ENCODE data around the gene SEMA3F.

DNA sequence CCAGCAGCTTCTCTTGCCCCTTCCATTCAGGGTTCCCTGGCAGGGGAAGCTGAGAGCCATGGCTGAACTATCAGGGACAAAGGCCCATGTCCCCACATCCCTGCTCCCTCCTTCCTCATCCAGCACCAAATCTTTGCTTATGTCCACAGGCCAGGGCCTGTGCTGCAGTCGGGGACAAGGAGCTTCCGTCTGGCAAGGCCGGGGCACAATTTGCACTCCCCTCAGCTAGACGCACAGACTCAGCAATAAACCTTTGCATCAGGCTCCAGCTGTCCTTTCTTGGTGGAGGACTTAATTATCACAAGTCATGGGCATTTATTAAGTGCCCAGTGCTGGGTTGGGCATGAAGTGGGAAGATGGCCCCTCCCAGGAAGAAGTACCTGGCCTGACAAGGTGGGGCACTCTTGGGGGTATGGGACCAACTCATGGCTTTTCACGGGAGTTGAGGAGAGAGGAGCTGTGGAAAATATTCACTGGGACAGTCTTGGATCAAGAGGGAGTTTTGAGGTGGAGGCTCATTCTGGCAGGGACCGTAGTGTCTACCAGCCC is 41.2 kb downstream of the SEMA3F start:
- no peak for TF ChIP-seq ARNT (IDR thresholded peaks at IDR 0.05)
- TF ChIP-seq BHLHE40 (IDR thresholded peaks at IDR 0.05; ENCODE audit: borderline replicate concordance): no peak
- TF ChIP-seq SP1 (IDR thresholded peaks at IDR 0.05): no peak
- no peak for TF ChIP-seq TARDBP (IDR thresholded peaks at IDR 0.05)
- no peak for TF ChIP-seq L3MBTL2 (conservative IDR thresholded peaks at IDR 0.05)
- no peak for TF ChIP-seq ZNF384 (IDR thresholded peaks at IDR 0.05)
- no peak for TF ChIP-seq FOXM1 (IDR thresholded peaks at IDR 0.05; ENCODE audit: borderline replicate concordance)
- no peak for TF ChIP-seq FOXK2 (IDR thresholded peaks at IDR 0.05)
- TF ChIP-seq FOXA1 (IDR thresholded peaks at IDR 0.05): no peak
- no peak for TF ChIP-seq NFRKB (IDR thresholded peaks at IDR 0.05)

Data from HEK293T (cell line).